Peyer's patch (tissue), 4 donors: ENCODE measurements around the gene PGLYRP2.

Source experiments
- CTCF ChIP-seq, 6 experiments: fragments of 450-650 bp in 4 of 6; fragments of 200-600 bp in 2 of 6; sonication (generic) in 1 of 6; IDR thresholded peaks; one replicate each; pipeline ENCODE4 v1.5.1; 2017 to 2019; ENCODE audit warnings: antibody characterized with exemption in 6 of 6, mild to moderate bottlenecking in 3 of 6, moderate library complexity in 1 of 6
- POLR2A ChIP-seq, 2 donors: fragments of 450-650 bp; IDR thresholded peaks; one replicate each; pipeline ENCODE4 v1.5.1; 2017; ENCODE audit warnings: antibody characterized with exemption in 2 of 2, mild to moderate bottlenecking in 2 of 2, moderate library complexity in 2 of 2

- TF ChIP-seq CTCF (IDR thresholded peaks at IDR 0.05) (no peak), POLR2A (IDR thresholded peaks at IDR 0.05) (no peak)
Measured at GRCh38 chr19:15506074-15506571, 26.8 kb upstream of the PGLYRP2 start.
